ENCODE data around the gene STXBP4.

Gene STXBP4

GRCh38 chr17:55202896-55203295, 234.3 kb downstream of the STXBP4 start:
- Histone ChIP-seq H3K4me1 (ENCODE audit: insufficient read depth, low read length, severe bottlenecking) (no peaks in the 10 kb centered on the region), H4K20me1 (ENCODE audit: insufficient read depth, low read length) (no peaks in the 10 kb centered on the region), H3K79me2 (ENCODE audit: insufficient read depth, low read length) (no peaks in the 10 kb centered on the region), H3K27ac (ENCODE audit: low read depth, low read length, poor library complexity, severe bottlenecking) (no peak overlapping the region), H3K9ac (ENCODE audit: low read length) (no peak overlapping the region), H3K4me3 (ENCODE audit: low read depth, low read length, poor library complexity, severe bottlenecking) (no peak overlapping the region), H3K9me2 (ENCODE audit: low read depth, low read length) (no peaks in the 10 kb centered on the region), H3K27me3 (ENCODE audit: insufficient read depth, low read length) (no peaks in the 10 kb centered on the region), H2AFZ (ENCODE audit: low read length) (no peak overlapping the region), H3K36me3 (ENCODE audit: insufficient read depth, low read length) (no peaks in the 10 kb centered on the region), H3K9me3 (ENCODE audit: low read length) (no peaks in the 10 kb centered on the region), H3F3A (ENCODE audit: insufficient read depth, low read length) (no peaks in the 10 kb centered on the region), H3K4me2 (ENCODE audit: low read length) (no peak overlapping the region)
- TF ChIP-seq CTCF (IDR thresholded peaks at IDR 0.05; ENCODE audit: low read length) (no peak), EZH2 (IDR thresholded peaks at IDR 0.05; ENCODE audit: borderline replicate concordance, low read length) (no peak)

DNA sequence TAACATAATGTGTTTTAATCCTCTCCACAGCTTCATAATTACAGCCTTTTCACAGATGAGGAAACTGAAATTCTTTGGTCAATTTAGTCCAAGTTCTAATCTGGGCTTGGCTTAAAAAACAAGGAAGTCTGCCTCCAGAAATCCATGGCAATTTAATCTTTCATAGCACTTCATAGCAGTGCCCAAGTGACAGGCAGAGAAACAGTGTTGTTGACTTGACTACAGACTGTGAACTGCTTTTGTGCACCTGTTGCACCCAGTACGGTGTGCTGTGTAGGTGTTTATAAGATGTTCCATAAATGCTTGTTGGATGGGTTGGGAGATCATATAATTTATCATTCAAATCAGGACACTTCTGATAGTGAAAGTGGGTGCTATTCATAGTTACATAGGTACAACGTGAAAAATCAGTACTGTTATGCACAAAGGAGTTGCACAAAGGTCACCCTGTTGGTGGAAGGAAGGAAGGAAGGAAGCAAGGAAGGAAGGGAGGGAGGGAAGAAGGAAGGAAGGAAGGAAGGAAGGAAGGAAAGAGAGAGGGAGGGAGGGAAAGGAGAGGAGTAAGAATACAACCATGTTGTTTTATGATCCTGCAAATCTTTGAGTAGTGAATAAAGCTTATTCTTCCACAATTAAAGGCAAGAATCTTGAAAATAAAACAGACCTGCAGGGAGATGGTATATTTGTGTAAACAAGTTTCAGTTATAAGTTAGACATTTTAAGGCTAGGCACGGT, 239.7 kb downstream of the STXBP4 start:
- no peaks in the 10 kb centered on the region for H4K20me1 ChIP-seq (ENCODE audit: insufficient read depth, low read length)
- no peaks in the 10 kb centered on the region for H3K4me1 ChIP-seq (ENCODE audit: insufficient read depth, low read length, severe bottlenecking)
- H3K27ac ChIP-seq (ENCODE audit: low read depth, low read length, poor library complexity, severe bottlenecking), result no peak overlapping the region
- no peaks in the 10 kb centered on the region for H3K79me2 ChIP-seq (ENCODE audit: insufficient read depth, low read length)
- no peak overlapping the region for H2AFZ ChIP-seq (ENCODE audit: low read length)
- H3K9me2 ChIP-seq (ENCODE audit: low read depth, low read length), result no peaks in the 10 kb centered on the region
- TF ChIP-seq EZH2 (IDR thresholded peaks at IDR 0.05; ENCODE audit: borderline replicate concordance, low read length), result no peak
- TF ChIP-seq CTCF (IDR thresholded peaks at IDR 0.05; ENCODE audit: low read length), result no peak
- H3K9ac ChIP-seq (ENCODE audit: low read length), result no peak overlapping the region
- no peaks in the 10 kb centered on the region for H3K27me3 ChIP-seq (ENCODE audit: insufficient read depth, low read length)
- no peak overlapping the region for H3K4me3 ChIP-seq (ENCODE audit: low read depth, low read length, poor library complexity, severe bottlenecking)
- no peaks in the 10 kb centered on the region for H3K36me3 ChIP-seq (ENCODE audit: insufficient read depth, low read length)
- H3K4me2 ChIP-seq (ENCODE audit: low read length), result no peak overlapping the region
- no peaks in the 10 kb centered on the region for H3K9me3 ChIP-seq (ENCODE audit: low read length)
- no peaks in the 10 kb centered on the region for H3F3A ChIP-seq (ENCODE audit: insufficient read depth, low read length)

GRCh38 chr17:55210292-55210691, 241.7 kb downstream of the STXBP4 start:
- H3K9ac ChIP-seq (ENCODE audit: low read length), result no peak overlapping the region
- no peaks in the 10 kb centered on the region for H3K4me1 ChIP-seq (ENCODE audit: insufficient read depth, low read length, severe bottlenecking)
- no peaks in the 10 kb centered on the region for H3K36me3 ChIP-seq (ENCODE audit: insufficient read depth, low read length)
- H3K9me3 ChIP-seq (ENCODE audit: low read length), result no peaks in the 10 kb centered on the region
- no peak overlapping the region for H3K27ac ChIP-seq (ENCODE audit: low read depth, low read length, poor library complexity, severe bottlenecking)
- no peaks in the 10 kb centered on the region for H3K27me3 ChIP-seq (ENCODE audit: insufficient read depth, low read length)
- no peaks in the 10 kb centered on the region for H3F3A ChIP-seq (ENCODE audit: insufficient read depth, low read length)
- no peak overlapping the region for H3K4me2 ChIP-seq (ENCODE audit: low read length)
- no peaks in the 10 kb centered on the region for H3K9me2 ChIP-seq (ENCODE audit: low read depth, low read length)
- H3K4me3 ChIP-seq (ENCODE audit: low read depth, low read length, poor library complexity, severe bottlenecking), result no peak overlapping the region
- no peaks in the 10 kb centered on the region for H4K20me1 ChIP-seq (ENCODE audit: insufficient read depth, low read length)
- no peak for TF ChIP-seq CTCF (IDR thresholded peaks at IDR 0.05; ENCODE audit: low read length)
- no peak for TF ChIP-seq EZH2 (IDR thresholded peaks at IDR 0.05; ENCODE audit: borderline replicate concordance, low read length)
- H3K79me2 ChIP-seq (ENCODE audit: insufficient read depth, low read length), result no peaks in the 10 kb centered on the region
- no peak overlapping the region for H2AFZ ChIP-seq (ENCODE audit: low read length)

All from OCI-LY1 (cell line).